NOMO-1 (cell line): ENCODE results near the gene RAPGEF2.
"Not testable (repeated sequence)": the region's sequence is repeated elsewhere in the genome, so short reads cannot be mapped to it uniquely, and the experiment has no call there.

Source experiments
- DNase-seq, 2 experiments: peaks; one replicate each; lab custom pipeline; 2025; ENCODE audit not compliant: unreplicated experiment in 2 of 2; lab: John Stamatoyannopoulos, UW

The RAPGEF2 gene

DNA sequence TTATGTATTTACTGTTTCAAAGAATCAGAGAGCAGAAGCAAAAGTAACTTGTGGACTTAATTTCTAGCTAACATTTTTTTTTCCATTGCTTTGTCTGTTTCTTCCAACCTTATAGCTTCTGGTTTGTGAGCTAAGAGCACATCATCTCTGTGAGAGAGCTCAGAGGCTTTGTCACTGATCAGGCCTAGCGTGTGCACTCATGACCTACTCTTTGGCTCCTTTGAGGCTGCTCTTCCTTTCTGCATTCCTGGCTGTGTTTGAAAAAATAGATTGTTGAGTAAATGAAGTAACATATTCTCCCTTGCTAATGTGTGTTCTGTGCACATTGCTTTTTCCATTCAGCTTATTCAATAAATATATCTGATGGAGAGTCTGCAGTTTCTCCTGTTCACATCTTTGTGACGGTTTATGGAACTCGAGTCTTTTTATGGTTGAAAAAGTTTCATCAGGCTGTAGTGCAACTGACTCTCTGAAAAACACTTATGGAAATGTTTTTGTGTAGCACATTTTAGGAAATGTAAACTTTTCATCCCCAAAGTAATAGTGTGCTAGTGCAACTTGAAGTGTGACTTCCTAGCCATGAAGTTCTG, 133.0 kb downstream of the RAPGEF2 start:
- DNase-seq = no peak

GRCh38 chr4:159237975-159238374, 135.1 kb downstream of the RAPGEF2 start:
- no peak for DNase-seq

DNA sequence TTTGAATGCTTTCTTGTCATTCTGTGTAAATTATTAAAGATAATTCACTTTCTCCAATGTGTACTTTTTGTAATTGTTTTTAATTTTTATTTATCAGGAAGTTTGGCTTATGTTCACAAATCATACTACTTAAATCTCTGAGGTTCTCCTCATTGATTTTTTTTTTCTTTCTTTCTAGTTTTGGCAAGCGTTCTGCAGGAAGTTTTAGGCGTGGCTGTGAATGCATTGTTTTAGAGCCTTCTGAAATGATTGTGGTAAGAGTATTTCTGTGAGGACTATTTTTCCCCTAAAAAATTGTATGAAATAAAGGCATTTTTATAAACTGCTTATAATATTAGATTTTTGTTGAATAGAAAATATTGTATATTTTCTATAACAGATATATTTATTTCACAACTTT, 135.8 kb downstream of the RAPGEF2 start:
- no peak for DNase-seq

- DNase-seq = no peak
Observed at GRCh38 chr4:159239629-159240028, 136.8 kb downstream of the RAPGEF2 start.

- DNase-seq = no peak
Observed at GRCh38 chr4:159240046-159240445, 137.2 kb downstream of the RAPGEF2 start.

- peak; percentile 70 to 97 for DNase-seq
Observed at GRCh38 chr4:159240687-159241086, 137.8 kb downstream of the RAPGEF2 start.

GRCh38 chr4:159242427-159242826, 139.5 kb downstream of the RAPGEF2 start:
- DNase-seq = no peak

- peak in 1 of 2 experiments; percentile 44 for DNase-seq
Observed at GRCh38 chr4:159248384-159249178, 145.7 kb downstream of the RAPGEF2 start.

DNA sequence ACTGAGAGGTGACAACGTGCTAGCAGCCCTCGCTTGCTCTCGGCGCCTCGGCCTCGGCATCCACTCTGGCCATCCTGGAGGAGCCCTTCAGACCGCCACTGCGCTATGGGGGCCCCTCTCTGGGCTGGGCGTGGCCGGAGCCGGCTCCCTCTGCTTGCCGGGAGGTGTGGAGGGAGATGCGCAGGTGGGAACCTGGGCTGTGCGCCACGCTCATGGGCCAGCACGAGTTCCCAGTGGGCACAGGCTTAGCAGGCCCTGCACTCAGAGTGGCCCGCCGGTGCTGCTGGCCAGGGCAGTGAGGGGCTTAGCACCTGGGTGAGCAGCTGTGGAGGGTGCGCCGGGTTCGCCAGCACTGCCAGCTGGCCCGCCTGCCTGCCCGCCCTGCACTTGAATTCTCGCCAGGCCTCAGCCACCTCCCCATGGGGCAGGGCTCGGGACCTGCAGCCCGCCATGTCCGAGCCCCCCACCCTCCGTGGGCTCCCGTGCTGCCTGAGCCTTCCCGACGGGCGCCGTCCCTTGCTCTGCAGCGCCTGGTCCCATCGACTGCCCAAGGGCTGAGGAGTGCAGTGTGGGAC, 148.0 kb downstream of the RAPGEF2 start:
- DNase-seq = no peak

DNA sequence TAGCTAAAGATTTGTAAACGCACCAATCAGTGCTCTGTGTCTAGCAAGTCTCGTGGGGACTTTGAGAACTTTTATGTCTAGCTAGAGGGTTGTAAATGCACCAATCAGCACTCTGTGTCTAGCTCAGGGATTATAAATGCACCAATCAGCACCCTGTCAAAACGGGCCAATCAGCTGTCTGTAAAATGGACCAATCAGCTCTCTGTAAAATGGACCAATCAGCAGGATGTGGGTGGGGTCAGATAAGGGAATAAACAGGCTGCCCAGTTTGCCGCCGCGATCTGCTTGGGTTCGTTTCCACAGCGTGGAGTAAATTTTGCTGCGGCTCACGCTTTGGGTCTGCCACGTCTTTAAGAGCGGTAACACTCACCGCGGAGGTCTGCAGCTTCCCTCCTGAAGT, 148.7 kb downstream of the RAPGEF2 start:
- DNase-seq = not testable (repeated sequence)

DNA sequence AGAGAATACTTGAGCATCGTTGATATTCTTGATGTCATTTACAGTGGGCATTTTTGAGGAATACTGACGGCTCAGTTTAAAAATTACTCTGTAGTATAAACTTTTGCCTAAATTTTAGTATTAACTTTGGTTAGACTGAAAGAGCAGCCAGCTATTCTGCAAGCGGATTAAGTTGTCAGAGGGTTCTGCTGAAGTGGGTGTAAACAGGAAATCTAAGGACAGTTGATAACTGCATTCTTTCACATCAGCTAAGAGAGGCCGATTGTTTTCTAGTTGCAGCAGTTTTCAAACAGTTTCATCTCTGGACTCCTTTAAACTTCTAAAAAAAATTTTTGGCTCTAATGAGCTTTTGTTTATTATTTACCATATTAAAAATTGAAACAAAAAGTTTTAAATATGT, 149.6 kb downstream of the RAPGEF2 start:
- no peak for DNase-seq

DNA sequence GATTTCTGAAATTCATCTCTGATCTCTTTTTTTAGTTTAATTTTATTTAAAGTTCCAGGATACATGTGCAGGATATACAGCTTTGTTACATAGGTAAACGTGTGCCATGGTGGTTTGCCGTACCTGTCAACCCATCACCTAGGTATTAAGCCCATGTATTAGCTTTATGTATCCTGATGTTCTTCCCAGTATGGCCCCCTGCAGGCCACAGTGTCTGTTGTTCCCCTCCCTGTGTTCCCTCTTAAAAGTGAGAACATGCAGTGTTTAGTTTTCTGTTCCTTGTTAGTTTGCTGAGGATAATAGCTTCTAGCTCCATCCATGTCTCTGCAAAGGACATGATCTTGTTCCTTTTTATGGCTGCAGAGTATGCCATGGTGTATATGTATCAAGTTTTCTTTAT, 153.2 kb downstream of the RAPGEF2 start:
- no peak for DNase-seq

- no peak for DNase-seq
Observed at GRCh38 chr4:159258889-159259560, 156.1 kb downstream of the RAPGEF2 start.

GRCh38 chr4:159264057-159264456, 161.2 kb downstream of the RAPGEF2 start:
- DNase-seq = no peak

- no peak for DNase-seq
Observed at GRCh38 chr4:159266981-159267868, 164.3 kb downstream of the RAPGEF2 start.

DNA sequence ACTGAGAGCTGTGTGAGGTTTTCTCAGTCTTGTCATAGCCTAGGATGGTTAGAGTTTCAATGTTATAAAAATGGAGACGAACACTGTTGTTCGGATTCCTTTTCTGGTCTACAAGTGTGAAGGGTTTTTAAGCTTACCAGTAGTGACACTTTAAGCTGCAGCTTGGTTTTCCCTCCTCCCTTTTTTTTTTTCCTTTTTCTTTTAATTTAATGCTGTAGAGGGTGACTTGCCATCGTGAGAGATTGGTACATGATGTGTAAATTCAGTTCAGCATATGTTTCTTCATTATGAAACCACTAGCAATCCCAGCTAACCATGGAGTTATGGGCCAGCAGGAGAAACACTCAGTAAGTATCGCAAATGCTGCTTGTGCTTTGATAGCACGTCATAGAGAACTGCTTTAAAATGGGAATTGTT, 165.0 kb downstream of the RAPGEF2 start:
- no peak for DNase-seq

DNA sequence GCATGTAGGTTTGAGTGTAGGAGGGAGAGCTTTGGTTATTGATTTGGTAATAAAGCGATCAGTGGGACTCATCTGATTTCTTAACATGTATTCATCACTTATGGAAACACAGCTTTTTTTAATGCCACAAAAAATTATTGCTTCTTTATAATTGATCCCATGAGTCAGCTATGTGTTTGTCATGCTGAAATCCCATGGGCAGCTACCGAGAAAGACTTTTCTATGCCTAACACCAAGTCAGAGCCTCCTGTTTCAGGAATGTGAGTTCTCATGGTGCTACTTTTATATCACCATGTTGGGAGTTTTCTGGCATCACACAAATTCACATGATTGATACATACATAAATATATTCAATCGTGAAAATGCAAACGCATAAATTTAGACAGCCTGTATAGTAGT, 165.7 kb downstream of the RAPGEF2 start:
- no peak for DNase-seq

GRCh38 chr4:159269116-159269515, 166.2 kb downstream of the RAPGEF2 start:
- DNase-seq = no peak

DNA sequence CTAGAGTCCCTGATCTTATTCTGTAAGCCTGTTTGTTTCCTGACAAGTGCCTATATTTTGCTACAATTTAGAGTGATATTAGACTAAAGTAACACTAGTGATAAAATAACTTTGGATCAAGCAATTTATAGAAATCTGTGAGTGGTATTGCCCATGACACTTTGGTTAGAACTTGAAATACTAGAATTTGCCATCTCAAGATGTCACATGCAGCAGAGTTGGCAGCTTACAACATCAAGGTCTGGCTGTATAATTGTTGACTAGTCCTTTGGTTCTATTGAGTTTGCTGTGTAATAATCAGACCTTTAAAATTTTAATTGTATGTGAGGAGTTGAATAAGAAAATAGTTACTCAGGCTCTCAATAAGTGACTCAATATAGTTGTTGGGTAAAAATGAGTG, 167.1 kb downstream of the RAPGEF2 start:
- DNase-seq = no peak

GRCh38 chr4:159271856-159272255, 169.0 kb downstream of the RAPGEF2 start:
- DNase-seq = peak; percentile 57 to 79
